Panc1 (cell line): ENCODE results near the gene PARP8. TPM values are rescaled to one million over a fixed set of nuclear protein-coding genes. Genes with fewer than 3 reads are reported as not detected.

Experiments used
- ATAC-seq: fragments of 200-7000 bp; cut with Tn5 transposase; 2 replicates; pipeline ENCODE4 v1.9.1; 2020; ENCODE audit warnings: mild to moderate bottlenecking, moderate library complexity
- BruUV-seq: library from RNA; stranded (reverse); fragments of 400-500 nt; replicated peaks from 2 replicates; lab custom pipeline; 2021; lab: Mats Ljungman, UMichigan
- CTCF ChIA-PET: fragments of 300-600 bp; sonication (Branson Sonifier 250); formaldehyde crosslinking; loops from one replicate; lab custom pipeline; 2022; ENCODE audit warnings: antibody characterized with exemption; lab: Charles Lee
- POLR2A ChIA-PET: fragments of 300-600 bp; sonication (Branson Sonifier 250); formaldehyde crosslinking; loops from one replicate; lab custom pipeline; 2022; ENCODE audit warnings: antibody characterized with exemption; lab: Charles Lee
- DNase-seq: peaks from one replicate; pipeline ENCODE4 v3.0.0-alpha.2; 2010; ENCODE audit warnings: low read depth, low spot score
- H3K27ac ChIP-seq: 2 replicates; pipeline ENCODE4 v1.5.1; 2011; ENCODE audit warnings: mild to moderate bottlenecking, low read length, inconsistent platforms
- H3K27me3 ChIP-seq: fragments of 200-500 bp; sonication (Bioruptor generic); 2 replicates; pipeline ENCODE4 v1.6.0; 2014; ENCODE audit warnings: low read length, inconsistent platforms; ENCODE audit not compliant: control insufficient read depth, insufficient read depth
- H3K36me3 ChIP-seq: fragments of 200-500 bp; sonication (Bioruptor generic); 2 replicates; pipeline ENCODE4 v1.5.1; 2014; ENCODE audit warnings: inconsistent platforms, mild to moderate bottlenecking, low read length, moderate library complexity; ENCODE audit not compliant: control insufficient read depth, insufficient read depth
- H3K4me1 ChIP-seq: 2 replicates; pipeline ENCODE4 v1.5.1; 2011; ENCODE audit warnings: inconsistent platforms, mild to moderate bottlenecking, low read length, moderate library complexity; ENCODE audit not compliant: control insufficient read depth, insufficient read depth
- H3K4me3 ChIP-seq, 2 experiments: 2 replicates each; pipeline ENCODE4 v1.5.1; 2011 to 2012; ENCODE audit warnings: low read depth in 2 of 2, low read length in 2 of 2, mild to moderate bottlenecking in 2 of 2, inconsistent platforms in 1 of 2, moderate library complexity in 1 of 2
- H3K9me3 ChIP-seq: fragments of 200-500 bp; sonication (Bioruptor generic); 2 replicates; pipeline ENCODE4 v1.5.1; 2014; ENCODE audit warnings: low read depth, mild to moderate bottlenecking, inconsistent platforms, low read length, moderate library complexity; ENCODE audit not compliant: control insufficient read depth, insufficient read depth
- CTCF ChIP-seq: fragments of 450-650 bp; IDR thresholded peaks from 2 replicates; pipeline ENCODE4 v1.5.1; 2017; ENCODE audit warnings: mild to moderate bottlenecking
- POLR2AphosphoS5 ChIP-seq: IDR thresholded peaks from 2 replicates; pipeline ENCODE4 v1.6.1; 2012; ENCODE audit warnings: mild to moderate bottlenecking, low read depth, low read length, moderate library complexity
- REST ChIP-seq, 2 experiments: IDR thresholded peaks; 2 replicates each; pipeline ENCODE4 v1.6.1; 2011 to 2012; ENCODE audit warnings: low read depth in 2 of 2, control low read depth in 1 of 2, low read length in 1 of 2, mild to moderate bottlenecking in 1 of 2, moderate library complexity in 1 of 2; ENCODE audit not compliant: insufficient read depth in 1 of 2
- SIN3A ChIP-seq: IDR thresholded peaks from 2 replicates; pipeline ENCODE4 v1.6.1; 2012; ENCODE audit warnings: low read depth, mild to moderate bottlenecking, low read length, moderate library complexity, borderline replicate concordance; ENCODE audit not compliant: insufficient read depth
- TCF7L2 ChIP-seq: IDR thresholded peaks from 2 replicates; pipeline ENCODE4 v1.6.1; 2011; ENCODE audit warnings: mild to moderate bottlenecking, low read depth, low read length, inconsistent platforms
- in situ Hi-C: cut with HindIII; loops from 2 replicates; pipeline ENCODE4 v1.10.0; 2016; ENCODE audit warnings: low sequenced_read_pairs, low pct_unique_long_range_greater_than_20kb
- intact Hi-C: fragments of 100-400 bp; cut with micrococcal nuclease; formaldehyde crosslinking; loops from one replicate; pipeline ENCODE4 v1.10.0; 2022; ENCODE audit not compliant: unreplicated experiment
- total RNA-seq: library from RNA; stranded (reverse); gene quantifications from one replicate; pipeline ENCODE4 v1.2.1, GENCODE V29; 2021; ENCODE audit not compliant: unreplicated experiment

Gene PARP8
- total RNA-seq, 1 experiment from 2014 or later, result 20.2 TPM

GRCh38 chr5:50727845-50728244 lies 61.4 kb downstream of the PARP8 start:
- H3K4me1 ChIP-seq, result no peaks in the 10 kb centered on the region; the same call in 1 of the 2 replicates
- intact Hi-C loops (no loop called here), in situ Hi-C loops (no loop called here)
- no peak overlapping the region for H3K4me3 ChIP-seq
- BruUV-seq, result no TSS peak
- TF ChIP-seq POLR2AphosphoS5, result no peak
- TF ChIP-seq SIN3A, result no peak
- H3K36me3 ChIP-seq, result no peaks in the 10 kb centered on the region
- no peak for ATAC-seq
- H3K27ac ChIP-seq, result no peak overlapping the region; the same call in 1 of the 2 replicates
- no peak for DNase-seq
- ChIA-PET POLR2A (no interaction called here), CTCF (no interaction called here)
- H3K9me3 ChIP-seq, result no peaks in the 10 kb centered on the region
- no peaks in the 10 kb centered on the region for H3K27me3 ChIP-seq

GRCh38 chr5:50730336-50730735 lies 63.9 kb downstream of the PARP8 start:
- H3K27me3 ChIP-seq, result no peaks in the 10 kb centered on the region
- no TSS peak for BruUV-seq
- no peak overlapping the region for H3K4me3 ChIP-seq
- H3K36me3 ChIP-seq, result no peaks in the 10 kb centered on the region
- H3K9me3 ChIP-seq, result no peaks in the 10 kb centered on the region
- no peak for TF ChIP-seq SIN3A
- TF ChIP-seq REST (IDR thresholded peaks at IDR 0.05; ENCODE audit: insufficient read depth in 1 of 2, low read depth in 2 of 2, low read length in 1 of 2), result no peak
- TF ChIP-seq POLR2AphosphoS5, result no peak
- H3K27ac ChIP-seq, result no peak overlapping the region
- CTCF ChIA-PET, result no interaction called here
- no peaks in the 10 kb centered on the region for H3K4me1 ChIP-seq
- intact Hi-C loops, result no loop called here
- no peak for DNase-seq
- ATAC-seq, result no peak
- POLR2A ChIA-PET, result no interaction called here
- in situ Hi-C loops, result no loop called here

GRCh38 chr5:50730841-50731240 lies 64.4 kb downstream of the PARP8 start:
- ATAC-seq (no peak), DNase-seq (no peak)
- intact Hi-C loops, result no loop called here
- Histone ChIP-seq H3K9me3 (no peaks in the 10 kb centered on the region), H3K27ac (no peak overlapping the region), H3K36me3 (no peaks in the 10 kb centered on the region), H3K4me1 (0 out of 2 replicates have a peak, but pooled peaks cover 2% of the 10 kb centered on the region), H3K4me3 (no peak overlapping the region), H3K27me3 (no peaks in the 10 kb centered on the region)
- POLR2A ChIA-PET, result no interaction called here
- CTCF ChIA-PET, result no interaction called here
- TF ChIP-seq CTCF (no peak), POLR2AphosphoS5 (no peak), REST (IDR thresholded peaks at IDR 0.05; ENCODE audit: insufficient read depth in 1 of 2, low read depth in 2 of 2, low read length in 1 of 2) (no peak), TCF7L2 (no peak), SIN3A (no peak)
- BruUV-seq, result no TSS peak
- in situ Hi-C loops, result no loop called here
